Measurements from ENCODE around the gene VDR.

The VDR gene

DNA sequence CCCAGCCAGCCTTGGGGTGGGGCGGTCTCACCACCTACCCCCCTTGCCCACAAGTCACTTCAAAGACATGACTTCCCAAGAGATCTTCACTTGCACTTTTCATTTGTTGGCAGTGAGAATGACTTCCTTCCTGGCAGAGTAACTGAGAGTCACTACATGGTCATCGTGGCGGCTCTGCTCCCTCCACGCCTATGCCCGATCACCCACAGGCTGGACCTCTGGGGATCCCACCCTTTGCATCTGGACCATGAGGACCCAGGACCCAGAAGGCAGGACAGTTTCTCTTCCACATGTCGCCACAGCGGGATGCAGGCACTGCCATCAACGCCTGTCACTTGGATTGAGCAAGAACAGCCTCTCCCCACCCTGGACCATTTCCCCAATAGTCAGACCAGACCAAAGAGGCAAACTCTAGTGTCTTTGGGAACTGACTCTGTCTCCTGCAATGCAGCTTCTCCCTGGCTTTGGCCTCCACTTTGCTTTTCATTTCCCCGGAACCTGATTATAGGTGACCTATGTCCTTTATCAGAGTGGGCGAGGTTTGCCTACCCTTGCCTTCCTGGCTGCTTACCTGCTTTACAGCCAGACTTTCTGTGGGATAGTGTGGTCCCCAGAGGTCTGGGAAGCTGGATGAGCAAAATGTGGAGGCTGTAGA is 3.6 kb downstream of the VDR start:
- TF ChIP-seq, protein P1, sequence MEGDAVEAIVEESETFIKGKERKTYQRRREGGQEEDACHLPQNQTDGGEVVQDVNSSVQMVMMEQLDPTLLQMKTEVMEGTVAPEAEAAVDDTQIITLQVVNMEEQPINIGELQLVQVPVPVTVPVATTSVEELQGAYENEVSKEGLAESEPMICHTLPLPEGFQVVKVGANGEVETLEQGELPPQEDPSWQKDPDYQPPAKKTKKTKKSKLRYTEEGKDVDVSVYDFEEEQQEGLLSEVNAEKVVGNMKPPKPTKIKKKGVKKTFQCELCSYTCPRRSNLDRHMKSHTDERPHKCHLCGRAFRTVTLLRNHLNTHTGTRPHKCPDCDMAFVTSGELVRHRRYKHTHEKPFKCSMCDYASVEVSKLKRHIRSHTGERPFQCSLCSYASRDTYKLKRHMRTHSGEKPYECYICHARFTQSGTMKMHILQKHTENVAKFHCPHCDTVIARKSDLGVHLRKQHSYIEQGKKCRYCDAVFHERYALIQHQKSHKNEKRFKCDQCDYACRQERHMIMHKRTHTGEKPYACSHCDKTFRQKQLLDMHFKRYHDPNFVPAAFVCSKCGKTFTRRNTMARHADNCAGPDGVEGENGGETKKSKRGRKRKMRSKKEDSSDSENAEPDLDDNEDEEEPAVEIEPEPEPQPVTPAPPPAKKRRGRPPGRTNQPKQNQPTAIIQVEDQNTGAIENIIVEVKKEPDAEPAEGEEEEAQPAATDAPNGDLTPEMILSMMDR (IDR thresholded peaks at IDR 0.05; ENCODE audit: low read depth, low read length): no peak
- no peak for DNase-seq (ENCODE audit: extremely low read depth, low read depth)

- TF ChIP-seq, protein P1 (IDR thresholded peaks at IDR 0.05; ENCODE audit: low read depth, low read length): no peak
- DNase-seq (ENCODE audit: extremely low read depth, low read depth): no peak
Observed at GRCh38 chr12:47900131-47901062, 4.4 kb downstream of the VDR start.

GRCh38 chr12:47899466-47899865 is 5.3 kb downstream of the VDR start:
- TF ChIP-seq, protein P1 (IDR thresholded peaks at IDR 0.05; ENCODE audit: low read depth, low read length): no peak
- no peak for DNase-seq (ENCODE audit: extremely low read depth, low read depth)

DNA sequence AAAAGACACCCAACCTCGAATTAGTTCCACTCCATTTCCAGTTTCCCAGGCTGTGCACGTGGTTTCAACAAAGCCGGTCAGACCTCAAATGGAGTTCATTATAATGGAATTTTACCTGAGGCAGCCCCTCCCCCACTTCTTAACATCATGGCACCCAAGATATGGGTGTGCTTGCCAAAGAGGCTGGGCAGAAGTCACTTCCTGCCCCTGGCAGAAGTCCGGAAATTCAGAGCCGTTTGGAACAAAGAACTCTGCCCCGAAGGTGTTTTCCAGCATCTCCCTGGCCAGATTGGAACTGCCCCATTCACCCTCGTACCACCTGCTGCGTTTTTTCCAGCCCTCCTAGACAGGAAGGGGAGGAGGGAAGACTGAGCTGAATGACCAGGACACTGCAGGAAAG is 8.2 kb downstream of the VDR start:
- TF ChIP-seq, protein P1 (IDR thresholded peaks at IDR 0.05; ENCODE audit: low read depth, low read length): no peak
- DNase-seq (ENCODE audit: extremely low read depth, low read depth): no peak

GRCh38 chr12:47896022-47896421 is 8.8 kb downstream of the VDR start:
- TF ChIP-seq, protein P1 (IDR thresholded peaks at IDR 0.05; ENCODE audit: low read depth, low read length): no peak
- DNase-seq (ENCODE audit: extremely low read depth, low read depth): no peak

- no peak for DNase-seq (ENCODE audit: extremely low read depth, low read depth)
- TF ChIP-seq, protein P1 (IDR thresholded peaks at IDR 0.05; ENCODE audit: low read depth, low read length): no peak
Observed at GRCh38 chr12:47894652-47895051, 10.1 kb downstream of the VDR start.

DNA sequence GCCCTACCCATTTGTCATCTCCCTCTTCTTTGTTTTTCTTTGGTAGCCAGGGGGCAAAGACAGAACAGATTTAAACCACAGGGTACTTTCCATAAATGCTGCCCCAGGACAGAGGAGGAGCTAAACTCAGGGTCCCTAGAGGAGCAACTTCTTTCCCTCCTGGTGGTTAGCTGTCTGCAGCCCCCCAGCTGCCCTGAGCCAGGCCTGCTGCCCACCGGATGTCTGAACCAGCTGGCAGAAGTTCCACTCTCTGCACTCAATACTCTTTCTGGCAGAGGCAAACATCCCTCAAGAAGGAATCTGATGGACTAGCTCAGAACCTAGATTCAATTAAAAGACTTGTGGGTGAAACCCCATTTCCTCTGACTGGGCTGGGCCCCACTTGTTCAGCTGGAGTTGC is 10.7 kb downstream of the VDR start:
- DNase-seq (ENCODE audit: extremely low read depth, low read depth): no peak
- TF ChIP-seq, protein P1 (IDR thresholded peaks at IDR 0.05; ENCODE audit: low read depth, low read length): no peak

Data from AG09319 (cell line).